PFSK-1 (cell line): Measurements from ENCODE around the gene NAALADL2.

Experiments
- POLR2AphosphoS5 ChIP-seq: IDR thresholded peaks from 2 replicates; pipeline ENCODE4 v1.6.1; 2012; ENCODE audit warnings: low read depth, mild to moderate bottlenecking, control low read depth, low read length, moderate library complexity
- SIN3A ChIP-seq: IDR thresholded peaks from 2 replicates; pipeline ENCODE4 v1.6.1; 2012; ENCODE audit warnings: mild to moderate bottlenecking, low read length, moderate library complexity, borderline replicate concordance; ENCODE audit not compliant: insufficient read depth
- TAF1 ChIP-seq: IDR thresholded peaks from 2 replicates; pipeline ENCODE4 v1.6.1; 2012; ENCODE audit warnings: low read length, control low read depth, borderline replicate concordance; ENCODE audit not compliant: insufficient read depth

GRCh38 chr3:175082631-175083030, 223.5 kb downstream of the NAALADL2 start:
- no peak for TF ChIP-seq POLR2AphosphoS5
- no peak for TF ChIP-seq SIN3A
- no peak for TF ChIP-seq TAF1
